Coronary artery (tissue), 2 donors: ENCODE measurements around the gene GP2.
"Not testable (repeated sequence)": the region's sequence is repeated elsewhere in the genome, so short reads cannot be mapped to it uniquely, and the experiment has no call there.

Experiments used
- DNase-seq: peaks from one replicate; pipeline ENCODE4 v3.0.0-alpha.2; 2017; ENCODE audit warnings: low spot score
- H3K27ac ChIP-seq, 2 donors: fragments of 200-600 bp; sonication (generic); one replicate each; pipeline ENCODE4 v1.5.1; 2016 to 2019
- H3K4me3 ChIP-seq: fragments of 200-600 bp; sonication (generic); 2 replicates; pipeline ENCODE4 v1.5.1; 2016; ENCODE audit warnings: mild to moderate bottlenecking, moderate library complexity
- TF ChIP-seq, protein P1 (sequence below): fragments of 200-600 bp; sonication (generic); IDR thresholded peaks from one replicate; pipeline ENCODE4 v1.5.1; 2019; ENCODE audit warnings: antibody characterized with exemption

Gene GP2

DNA sequence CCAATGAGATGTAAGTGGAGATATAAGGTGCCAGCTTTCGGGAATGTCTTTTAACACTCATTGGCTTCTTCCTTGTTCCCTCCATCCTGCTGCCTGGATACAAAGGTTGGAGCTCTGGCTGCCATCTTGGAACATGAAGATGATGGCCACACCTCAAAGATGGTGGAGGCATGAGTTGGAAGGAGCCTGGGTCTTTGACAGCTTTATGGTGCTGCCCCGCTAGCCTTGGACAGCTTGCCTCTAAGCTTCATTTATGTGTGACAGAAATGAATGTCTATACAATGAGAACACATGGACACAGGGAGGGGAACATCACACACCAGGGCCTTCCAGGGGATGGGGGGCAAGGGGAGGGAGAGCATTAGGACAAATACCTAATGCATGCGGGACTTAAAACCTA, 13.6 kb downstream of the GP2 start:
- TF ChIP-seq, protein P1, sequence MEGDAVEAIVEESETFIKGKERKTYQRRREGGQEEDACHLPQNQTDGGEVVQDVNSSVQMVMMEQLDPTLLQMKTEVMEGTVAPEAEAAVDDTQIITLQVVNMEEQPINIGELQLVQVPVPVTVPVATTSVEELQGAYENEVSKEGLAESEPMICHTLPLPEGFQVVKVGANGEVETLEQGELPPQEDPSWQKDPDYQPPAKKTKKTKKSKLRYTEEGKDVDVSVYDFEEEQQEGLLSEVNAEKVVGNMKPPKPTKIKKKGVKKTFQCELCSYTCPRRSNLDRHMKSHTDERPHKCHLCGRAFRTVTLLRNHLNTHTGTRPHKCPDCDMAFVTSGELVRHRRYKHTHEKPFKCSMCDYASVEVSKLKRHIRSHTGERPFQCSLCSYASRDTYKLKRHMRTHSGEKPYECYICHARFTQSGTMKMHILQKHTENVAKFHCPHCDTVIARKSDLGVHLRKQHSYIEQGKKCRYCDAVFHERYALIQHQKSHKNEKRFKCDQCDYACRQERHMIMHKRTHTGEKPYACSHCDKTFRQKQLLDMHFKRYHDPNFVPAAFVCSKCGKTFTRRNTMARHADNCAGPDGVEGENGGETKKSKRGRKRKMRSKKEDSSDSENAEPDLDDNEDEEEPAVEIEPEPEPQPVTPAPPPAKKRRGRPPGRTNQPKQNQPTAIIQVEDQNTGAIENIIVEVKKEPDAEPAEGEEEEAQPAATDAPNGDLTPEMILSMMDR = no peak
- Histone ChIP-seq H3K27ac (no peak overlapping the region), H3K4me3 (no peak overlapping the region)
- no peak for DNase-seq

DNA sequence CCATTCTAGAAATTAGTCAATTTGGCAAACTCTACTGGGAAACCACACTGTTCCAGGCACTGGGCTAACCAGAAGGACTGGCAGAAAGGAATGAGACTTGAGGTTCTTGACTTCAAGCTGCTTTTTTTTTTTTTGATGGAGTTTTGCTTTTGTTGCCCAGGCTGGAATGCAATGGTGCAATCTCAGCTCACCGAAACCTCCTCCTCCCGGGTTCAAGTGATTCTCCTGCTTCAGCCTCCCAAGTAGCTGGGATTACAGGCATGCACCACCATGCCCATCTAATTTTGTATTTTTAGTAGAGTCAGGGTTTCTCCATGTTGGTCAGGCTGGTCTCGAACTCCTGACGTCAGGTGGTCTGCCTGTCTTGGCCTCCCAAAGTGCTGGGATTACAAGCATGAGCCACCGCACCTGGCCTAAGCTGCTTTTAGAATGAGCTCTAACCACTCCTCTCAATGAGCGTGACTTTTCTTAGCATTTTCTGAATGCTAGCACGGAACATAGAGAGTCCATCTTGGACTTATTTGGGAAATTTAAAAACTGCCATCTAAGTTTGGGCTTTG, 14.7 kb downstream of the GP2 start:
- H3K4me3 ChIP-seq, DNase-seq, H3K27ac ChIP-seq: not testable (repeated sequence)

DNA sequence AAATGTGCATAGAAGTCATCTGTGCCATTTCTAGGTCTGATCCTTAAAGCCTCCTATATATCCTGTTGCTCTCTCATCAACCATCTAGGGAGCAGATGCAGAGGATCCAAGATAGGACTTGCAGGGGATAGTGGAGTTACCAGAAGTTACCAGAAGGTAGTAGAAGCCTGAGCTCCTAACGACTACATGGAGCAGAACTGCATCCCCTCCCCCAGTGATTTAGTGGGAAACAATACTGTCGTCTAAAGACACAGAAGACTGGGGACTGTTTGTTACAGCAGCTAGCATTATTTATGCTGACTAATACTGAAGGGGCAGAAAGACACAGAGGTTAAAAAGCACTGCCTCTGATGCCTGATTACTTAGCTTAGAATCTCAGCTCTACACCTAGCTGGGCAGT, 15.8 kb downstream of the GP2 start:
- Histone ChIP-seq H3K27ac (no peak overlapping the region), H3K4me3 (no peak overlapping the region)
- DNase-seq = no peak
- TF ChIP-seq, protein P1 = no peak

DNA sequence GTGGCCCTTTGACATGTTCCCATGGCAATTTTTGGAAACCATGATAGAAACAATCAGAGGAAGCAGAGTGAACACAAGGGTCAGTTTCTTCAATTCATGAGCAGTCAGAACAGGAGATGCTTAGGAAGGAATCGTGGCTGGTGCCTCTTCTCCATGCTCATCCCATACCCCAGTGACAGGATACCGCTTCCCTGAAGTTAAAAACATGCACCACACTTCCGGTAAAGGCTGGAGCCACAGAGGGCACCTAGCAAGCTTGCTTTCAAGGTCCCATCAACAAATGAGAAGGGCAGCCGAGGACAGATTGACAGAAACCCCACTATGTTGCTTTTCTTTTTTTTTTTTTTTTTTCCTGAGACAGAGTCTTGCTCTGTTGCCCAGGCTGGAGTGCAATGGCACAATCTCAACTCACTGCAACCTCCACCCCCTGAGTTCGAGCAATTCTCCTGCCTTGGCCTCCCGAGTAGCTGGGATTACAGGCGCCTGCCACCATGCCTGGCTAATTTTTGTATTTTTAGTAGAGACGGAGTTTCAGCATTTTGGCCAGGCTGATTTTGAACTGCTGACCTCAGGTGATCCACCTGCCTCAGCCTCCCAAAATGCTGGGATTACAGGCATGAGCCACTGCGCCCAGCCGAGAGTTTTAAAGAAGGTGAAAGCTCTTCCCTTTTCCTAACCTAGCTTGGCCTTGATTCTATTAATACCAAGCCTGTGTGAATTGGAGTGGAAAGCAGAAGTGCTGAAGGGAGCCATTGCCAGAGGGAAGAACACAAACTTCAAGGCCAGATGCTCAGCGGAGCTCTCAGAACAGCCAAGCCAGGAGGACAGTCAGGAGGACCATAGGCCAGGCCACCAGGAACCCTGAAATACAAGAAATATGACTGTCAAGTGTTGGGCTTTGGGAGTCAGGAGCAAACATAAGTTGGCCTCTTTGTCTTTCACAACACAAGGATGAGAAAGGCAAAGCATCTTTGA, 16.6 kb downstream of the GP2 start:
- Histone ChIP-seq H3K4me3 (no peak overlapping the region), H3K27ac (no peak overlapping the region)
- no peak for DNase-seq
- TF ChIP-seq, protein P1 = no peak

DNA sequence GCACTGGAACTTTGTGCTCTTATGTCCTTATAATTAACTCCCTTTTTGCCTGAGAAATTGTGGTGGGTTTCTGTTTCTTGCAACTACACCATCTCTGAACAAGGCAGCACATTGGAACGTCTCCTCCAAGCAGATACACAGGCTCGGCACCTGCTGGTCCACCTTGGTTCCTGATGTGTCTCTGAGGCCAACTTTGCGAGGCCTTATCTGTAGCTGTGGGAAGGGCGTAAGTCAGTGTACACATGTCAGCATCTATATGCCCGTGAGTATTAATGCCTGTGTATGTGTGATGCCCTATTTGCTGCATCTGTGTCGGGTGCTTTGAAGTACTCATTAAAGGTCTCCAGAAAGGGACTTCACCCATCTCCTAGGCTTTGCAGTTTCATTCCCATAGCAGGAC, 17.5 kb downstream of the GP2 start:
- H3K4me3 ChIP-seq = no peak overlapping the region
- no peak overlapping the region for H3K27ac ChIP-seq

DNA sequence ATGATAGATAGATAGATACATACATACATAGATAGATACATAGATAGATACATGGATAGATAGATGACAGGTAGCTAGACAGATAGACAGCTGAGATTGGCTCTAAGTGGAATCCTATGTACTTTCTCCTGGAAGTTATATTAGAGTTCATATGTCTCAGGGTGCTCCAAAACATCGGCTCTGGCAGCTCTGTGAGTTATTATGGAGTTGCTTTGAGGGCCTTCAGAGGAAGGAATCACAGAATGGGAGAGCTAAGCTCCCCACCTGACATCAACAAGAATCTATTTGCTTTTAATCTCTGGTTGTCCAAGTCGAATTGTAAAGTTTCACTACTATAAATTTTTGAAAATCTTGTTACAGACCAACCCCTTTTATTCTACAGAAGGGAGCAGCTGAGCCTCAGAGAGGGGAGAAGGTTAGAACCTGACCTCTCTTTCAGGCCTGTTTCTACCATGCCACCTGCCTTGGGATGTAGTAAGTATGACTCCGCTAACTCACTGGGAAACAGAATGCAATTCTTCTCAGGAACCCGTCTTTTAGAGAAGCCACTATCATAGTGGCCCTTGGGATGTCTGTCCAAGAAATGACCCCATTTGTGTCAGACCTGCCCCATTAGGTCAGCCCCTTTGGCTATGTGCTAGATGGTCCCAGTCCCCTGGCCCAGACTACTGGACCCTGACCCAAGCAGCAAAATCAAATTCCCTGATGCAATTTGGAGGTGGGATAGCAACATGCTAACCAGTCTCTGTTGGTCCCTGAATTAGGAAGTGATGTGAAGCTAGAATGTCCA, 18.3 kb downstream of the GP2 start:
- H3K27ac ChIP-seq = no peak overlapping the region
- H3K4me3 ChIP-seq = no peak overlapping the region
- TF ChIP-seq, protein P1 = no peak
- DNase-seq = no peak

More for the DNA sequence above, 17.5 kb downstream of the GP2 start:
- DNase-seq = no peak
- TF ChIP-seq, protein P1 = no peak

DNA sequence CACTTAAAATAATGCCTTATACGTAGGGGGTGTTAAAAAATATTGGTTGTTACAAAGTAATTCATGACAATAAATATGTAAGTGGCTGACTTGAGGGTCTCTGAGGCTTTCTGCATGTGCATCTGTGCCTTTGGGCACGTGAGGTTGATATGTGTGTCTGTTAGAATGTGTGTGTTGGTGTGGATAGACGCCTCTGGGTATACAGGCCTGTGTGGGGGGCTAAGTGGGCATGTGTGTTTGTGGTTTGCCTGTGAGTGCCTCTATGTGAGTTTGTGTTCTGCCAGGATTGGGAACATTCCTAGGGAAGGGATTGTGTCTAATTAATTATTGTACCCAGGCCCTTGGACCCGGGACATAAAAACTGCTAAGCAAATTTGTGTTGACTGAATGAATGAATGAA, 19.0 kb downstream of the GP2 start:
- TF ChIP-seq, protein P1 = no peak
- no peak overlapping the region for H3K27ac ChIP-seq
- no peak overlapping the region for H3K4me3 ChIP-seq
- DNase-seq = no peak
